K562 (cell line): ENCODE data around the gene ZBTB33. TPM values are rescaled to one million over a fixed set of nuclear protein-coding genes. Genes with fewer than 3 reads are reported as not detected.

ENCODE experiments used
- BCOR ChIP-seq: fragments of 450-650 bp; IDR thresholded peaks from 2 replicates; pipeline ENCODE4 v1.6.1; 2016
- CEBPG ChIP-seq, 3 experiments: fragments of 200-800 bp in 1 of 3; sonication (Bioruptor generic) in 1 of 3; sonication (generic) in 1 of 3; formaldehyde crosslinking in 1 of 3; IDR thresholded peaks in 2 of 3; conservative IDR thresholded peaks in 1 of 3; 2 replicates each; pipeline versions ENCODE4 v1.6.1 to v1.8.0; 2016 to 2022; ENCODE audit warnings: missing compliant biosample characterization in 2 of 3, missing genetic modification characterization in 2 of 3, mild to moderate bottlenecking in 1 of 3, missing genetic modification reagents in 1 of 3
- EP300 ChIP-seq: IDR thresholded peaks from 2 replicates; pipeline ENCODE4 v1.6.1; 2012; ENCODE audit warnings: low read length, improper control_type of control experiment
- FOXJ3 ChIP-seq: sonication (generic); formaldehyde crosslinking; IDR thresholded peaks from 2 replicates; pipeline ENCODE4 v1.4.0; 2020; ENCODE audit warnings: mild to moderate bottlenecking, missing genetic modification reagents
- GABPA ChIP-seq: fragments of 200-800 bp; sonication (Bioruptor generic); conservative IDR thresholded peaks from 2 replicates; pipeline ENCODE4 v1.6.1; 2016; ENCODE audit warnings: low read depth, missing genetic modification characterization, missing compliant biosample characterization
- JUNB ChIP-seq: fragments of 450-650 bp; formaldehyde crosslinking; conservative IDR thresholded peaks from 2 replicates; pipeline ENCODE4 v1.4.0; 2020; ENCODE audit warnings: mild to moderate bottlenecking
- JUND ChIP-seq, 2 experiments: IDR thresholded peaks; 2 replicates in 1 of 2; 3 replicates in 1 of 2; pipeline ENCODE4 v1.6.1; 2011; ENCODE audit warnings: borderline replicate concordance in 2 of 2, low read depth in 2 of 2, low read length in 2 of 2, improper control_type of control experiment in 1 of 2, missing biosample characterization in 1 of 2, missing genetic modification characterization in 1 of 2, missing genetic modification reagents in 1 of 2
- MXI1 ChIP-seq: IDR thresholded peaks from 2 replicates; pipeline ENCODE4 v1.6.1; 2011; ENCODE audit warnings: low read depth, mild to moderate bottlenecking, improper control_type of control experiment, low read length
- MYNN ChIP-seq, 2 experiments: sonication (generic); formaldehyde crosslinking in 1 of 2; IDR thresholded peaks; 2 replicates each; pipeline versions ENCODE4 v1.5.0 to v1.6.1; 2016 to 2020; ENCODE audit warnings: antibody characterized with exemption in 1 of 2, missing genetic modification reagents in 1 of 2
- NFIX ChIP-seq: fragments of 250-450 bp; sonication (Bioruptor Pico); IDR thresholded peaks from 2 replicates; pipeline ENCODE4 v1.4.0; 2020; ENCODE audit warnings: low read depth, mild to moderate bottlenecking, moderate library complexity
- NRF1 ChIP-seq, 2 experiments: fragments of 450-650 bp; IDR thresholded peaks in 1 of 2; conservative IDR thresholded peaks in 1 of 2; 2 replicates each; pipeline ENCODE4 v1.6.1; 2014; ENCODE audit warnings: mild to moderate bottlenecking in 2 of 2
- SIN3B ChIP-seq: fragments of 450-650 bp; IDR thresholded peaks from 2 replicates; pipeline ENCODE4 v1.6.1; 2017; ENCODE audit warnings: low read depth, mild to moderate bottlenecking, moderate library complexity
- STAG1 ChIP-seq: sonication (generic); formaldehyde crosslinking; IDR thresholded peaks from 2 replicates; pipeline ENCODE4 v1.5.0; 2020; ENCODE audit warnings: missing genetic modification reagents, borderline replicate concordance
- SUPT5H ChIP-seq: fragments of 450-650 bp; IDR thresholded peaks from 2 replicates; pipeline ENCODE4 v1.6.1; 2016
- TCF3 ChIP-seq: sonication (generic); formaldehyde crosslinking; IDR thresholded peaks from 2 replicates; pipeline ENCODE4 v1.4.0; 2020; ENCODE audit warnings: mild to moderate bottlenecking, missing genetic modification reagents
- TOE1 ChIP-seq, 2 experiments: fragments of 450-650 bp in 1 of 2; sonication (generic) in 1 of 2; formaldehyde crosslinking in 1 of 2; IDR thresholded peaks; 2 replicates each; pipeline versions ENCODE4 v1.7.1 to v1.8.0; 2016 to 2022; ENCODE audit warnings: borderline replicate concordance in 2 of 2, mild to moderate bottlenecking in 2 of 2, antibody characterized with exemption in 1 of 2, inconsistent platforms in 1 of 2, low read depth in 1 of 2, missing genetic modification reagents in 1 of 2, moderate library complexity in 1 of 2
- ZBTB34 ChIP-seq: fragments of 250-450 bp; sonication (Bioruptor Pico); IDR thresholded peaks from 2 replicates; pipeline ENCODE4 v1.8.0; 2021; ENCODE audit warnings: mild to moderate bottlenecking, moderate library complexity
- ZNF639 ChIP-seq, 2 experiments: fragments of 200-800 bp in 1 of 2; sonication (Bioruptor generic) in 1 of 2; sonication (generic) in 1 of 2; formaldehyde crosslinking in 1 of 2; IDR thresholded peaks in 1 of 2; conservative IDR thresholded peaks in 1 of 2; 2 replicates each; pipeline versions ENCODE4 v1.5.0 to v1.6.1; 2016 to 2020; ENCODE audit warnings: missing compliant biosample characterization in 1 of 2, missing genetic modification characterization in 1 of 2, missing genetic modification reagents in 1 of 2
- ZNF740 ChIP-seq, 3 experiments: fragments of 200-800 bp in 1 of 3; sonication (Bioruptor generic) in 1 of 3; sonication (generic) in 1 of 3; formaldehyde crosslinking in 1 of 3; IDR thresholded peaks; 2 replicates each; pipeline versions ENCODE4 v1.6.1 to v1.8.0; 2016 to 2022; ENCODE audit warnings: mild to moderate bottlenecking in 2 of 3, missing compliant biosample characterization in 2 of 3, missing genetic modification characterization in 2 of 3, missing genetic modification reagents in 1 of 3
- polyA plus RNA-seq, 8 experiments: library from polyadenylated mRNA; depleted of rRNA in 4 of 8; stranded (reverse) in 5 of 8; unstranded in 3 of 8; fragments of >200 nt; fragmentation: Nextera tagmentation in 2 of 8; fragmentation: Illumina TruSeq in 1 of 8; extraction: Ambion mirVana in 2 of 8; extraction: Trizol in 1 of 8; gene quantifications; 2 replicates each; pipeline versions ENCODE4 v1.2.1 to v1.2.3, GENCODE V29; 2011 to 2014; ENCODE audit warnings: inconsistent platforms in 1 of 8, missing spikeins in 1 of 8
- total RNA-seq, 7 experiments: library from RNA; depleted of rRNA in 6 of 7; stranded (reverse); fragments of >200 nt in 6 of 7; fragmentation: Illumina TruSeq in 2 of 7; extraction: Trizol in 2 of 7; gene quantifications; 2 replicates each; pipeline versions ENCODE4 v1.2.1 to v1.2.3, GENCODE V29; 2011 to 2021; ENCODE audit warnings: low replicate concordance in 1 of 7

ZBTB33 gene
- total and polyA plus RNA-seq, 9 of the 15 experiments (the other 6 are each of a cell fraction or from before 2014, with no cell fraction given), result 5.6 to 29.8 (median 15.6) TPM

- peak; percentile 15; the same call in 1 of the 2 replicates for TF ChIP-seq CEBPG (CRISPR knock-in tag; IDR thresholded peaks at IDR 0.05)
- TF ChIP-seq CEBPG (tag; conservative IDR thresholded peaks at IDR 0.05 in 1 of 2, IDR thresholded peaks at IDR 0.05 in 1 of 2), result peak in 1 of 2 experiments; percentile 6; a peak in 1 of 4 replicates
- TF ChIP-seq ZBTB34 (CRISPR knock-in tag), result no peak
- TF ChIP-seq SUPT5H, result peak; percentile 70
- TF ChIP-seq TOE1 (IDR thresholded peaks at IDR 0.05; ENCODE audit: borderline replicate concordance), result peak; percentile 58; the same call in 1 of the 2 replicates
- 0 out of 2 replicates have a peak, but pooled peaks have one; percentile 17 for TF ChIP-seq TOE1 (CRISPR knock-in tag; IDR thresholded peaks at IDR 0.05; ENCODE audit: borderline replicate concordance, low read depth)
- no peak for TF ChIP-seq ZNF740 (CRISPR knock-in tag; IDR thresholded peaks at IDR 0.05)
- 0 out of 4 replicates have a peak, but pooled peaks of 1 of the 2 experiments have one; percentile 20 for TF ChIP-seq ZNF740 (tag; IDR thresholded peaks at IDR 0.05)
- TF ChIP-seq JUND (IDR thresholded peaks at IDR 0.05; ENCODE audit: borderline replicate concordance, low read depth, low read length), result peak; percentile 51; the same call in 1 of the 2 replicates
- TF ChIP-seq JUND (tag; IDR thresholded peaks at IDR 0.05; ENCODE audit: borderline replicate concordance, low read depth, low read length), result no peak; the same call in 1 of the 3 replicates
- TF ChIP-seq MXI1, result peak; percentile 74; the same call in 1 of the 2 replicates
- TF ChIP-seq NFIX (CRISPR knock-in tag), result peak; percentile 85
- TF ChIP-seq JUNB (CRISPR knock-in tag), result no peak
- TF ChIP-seq GABPA (tag), result peak; percentile 90
- TF ChIP-seq TCF3 (CRISPR knock-in tag), result no peak
- peak; percentile 87 for TF ChIP-seq FOXJ3 (CRISPR knock-in tag)
- TF ChIP-seq EP300, result peak; percentile 52
- no peak for TF ChIP-seq STAG1 (CRISPR knock-in tag)
- TF ChIP-seq BCOR, result peak; percentile 53; the same call in 1 of the 2 replicates
- TF ChIP-seq ZNF639 (CRISPR knock-in tag; conservative IDR thresholded peaks at IDR 0.05 in 1 of 2, IDR thresholded peaks at IDR 0.05 in 1 of 2), result 0 out of 4 replicates have a peak, but pooled peaks of 1 of the 2 experiments have one; percentile 36
- 0 out of 2 replicates have a peak, but pooled peaks have one; percentile 46 for TF ChIP-seq MYNN (IDR thresholded peaks at IDR 0.05)
- no peak for TF ChIP-seq MYNN (CRISPR knock-in tag; IDR thresholded peaks at IDR 0.05)
- peak; percentile 80 for TF ChIP-seq SIN3B
- TF ChIP-seq NRF1 (conservative IDR thresholded peaks at IDR 0.05 in 1 of 2, IDR thresholded peaks at IDR 0.05 in 1 of 2), result peak; percentile 80 to 83
These were observed 5.7 kb upstream of the ZBTB33 start (continued) for GRCh38 chrX:120244735-120245498.
